Fibroblast of lung (primary cell): ENCODE measurements around the gene SSBP3. TPM values are rescaled to one million over a fixed set of nuclear protein-coding genes. Genes with fewer than 3 reads are reported as not detected.

Experiments used
- DNase-seq, 2 donors: peaks; one replicate each; pipeline versions ENCODE4 v3.0.0 to v3.0.0-alpha.2; 2010; ENCODE audit warnings: low read depth in 2 of 2
- H2AFZ ChIP-seq: 2 replicates; pipeline ENCODE4 v1.5.1; 2012; ENCODE audit warnings: low read length, control low read depth, inconsistent platforms
- H3K27ac ChIP-seq: 2 replicates; pipeline ENCODE4 v1.5.1; 2011; ENCODE audit warnings: low read length, control low read depth; ENCODE audit not compliant: insufficient read depth
- H3K27me3 ChIP-seq: 2 replicates; pipeline ENCODE4 v1.5.1; 2011; ENCODE audit warnings: mild to moderate bottlenecking, low read length; ENCODE audit not compliant: control insufficient read depth, insufficient read depth
- H3K36me3 ChIP-seq: 2 replicates; pipeline ENCODE4 v1.5.1; 2011; ENCODE audit warnings: low read length; ENCODE audit not compliant: control insufficient read depth, insufficient read depth
- H3K4me1 ChIP-seq: 2 replicates; pipeline ENCODE4 v1.5.1; 2011; ENCODE audit warnings: low read length; ENCODE audit not compliant: control insufficient read depth, insufficient read depth; ENCODE audit errors: extremely low read depth
- H3K4me2 ChIP-seq: 2 replicates; pipeline ENCODE4 v1.5.1; 2011; ENCODE audit warnings: low read length, control low read depth; ENCODE audit not compliant: insufficient read depth; ENCODE audit errors: extremely low read depth
- H3K4me3 ChIP-seq, 4 experiments: fragments of 200-600 bp in 1 of 4; sonication (generic) in 1 of 4; replicated peaks in 1 of 4; 2 replicates each; pipeline ENCODE4 v1.5.1; 2011 to 2016; ENCODE audit warnings: low read length in 4 of 4, low read depth in 3 of 4, mild to moderate bottlenecking in 3 of 4, control low read depth in 2 of 4, inconsistent platforms in 1 of 4, mixed read lengths in 1 of 4; ENCODE audit not compliant: insufficient read depth in 1 of 4; ENCODE audit errors: control extremely low read depth in 1 of 4
- H3K79me2 ChIP-seq: 2 replicates; pipeline ENCODE4 v1.5.1; 2012; ENCODE audit warnings: mild to moderate bottlenecking, low read length, inconsistent platforms; ENCODE audit not compliant: control insufficient read depth, insufficient read depth
- H3K9ac ChIP-seq: 2 replicates; pipeline ENCODE4 v1.5.1; 2011; ENCODE audit warnings: mild to moderate bottlenecking, low read length, control low read depth; ENCODE audit not compliant: insufficient read depth
- H3K9me3 ChIP-seq: 2 replicates; pipeline ENCODE4 v1.5.1; 2012; ENCODE audit warnings: low read depth, low read length; ENCODE audit not compliant: control insufficient read depth, insufficient read depth
- H4K20me1 ChIP-seq: 2 replicates; pipeline ENCODE4 v1.5.1; 2011; ENCODE audit warnings: low read length; ENCODE audit not compliant: control insufficient read depth, insufficient read depth; ENCODE audit errors: extremely low read depth
- EZH2 ChIP-seq: IDR thresholded peaks from 2 replicates; pipeline ENCODE4 v1.5.1; 2012; ENCODE audit warnings: low read length, control low read depth, mild to moderate bottlenecking; ENCODE audit errors: missing control alignments
- polyA plus RNA-seq, 2 donors: library from polyadenylated mRNA; depleted of rRNA in 1 of 2; stranded (reverse) in 1 of 2; unstranded in 1 of 2; fragments of >200 nt; gene quantifications; 2 replicates each; pipeline ENCODE4 v1.2.1, GENCODE V29; 2011 to 2012; ENCODE audit warnings: missing spikeins in 1 of 2
- total RNA-seq: library from RNA; depleted of rRNA; stranded (reverse); fragments of >200 nt; gene quantifications from 2 replicates; pipeline ENCODE4 v1.2.1, GENCODE V29; 2014
- TF ChIP-seq, protein P1 (sequence below), 2 donors: IDR thresholded peaks in 1 of 2; conservative IDR thresholded peaks in 1 of 2; 1 replicate in 1 of 2; 2 replicates in 1 of 2; pipeline ENCODE4 v1.5.1; 2011 to 2012; ENCODE audit warnings: low read length in 2 of 2, control low read depth in 1 of 2, inconsistent platforms in 1 of 2, low read depth in 1 of 2, mild to moderate bottlenecking in 1 of 2

SSBP3 gene
- total and polyA plus RNA-seq, 2 donors (not counting 1 experiment from before 2014, with no cell fraction given), result 9.4 to 26.4 TPM

DNA sequence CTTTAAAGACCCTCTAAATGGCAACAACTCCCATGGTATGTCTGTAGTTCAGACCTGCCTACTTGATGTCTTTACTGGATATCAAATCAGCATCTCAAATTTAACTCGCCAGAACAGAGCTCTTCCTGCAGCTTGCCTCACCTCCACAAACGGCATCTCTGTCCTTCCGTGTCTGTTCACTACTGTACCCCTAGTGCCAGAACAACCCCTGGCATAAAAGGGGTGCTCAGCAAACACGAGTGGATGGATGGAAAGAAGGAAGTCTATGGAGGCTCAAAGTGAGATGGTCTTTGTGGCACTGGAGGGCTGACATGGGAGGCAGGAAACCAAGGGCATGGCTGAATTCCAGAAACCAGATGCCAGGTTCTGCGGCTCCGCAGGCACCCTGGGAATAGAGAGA, 183.5 kb downstream of the SSBP3 start:
- H2AFZ ChIP-seq, result no peak overlapping the region
- H4K20me1 ChIP-seq, result no peaks in the 10 kb centered on the region
- no peak overlapping the region for H3K4me3 ChIP-seq
- no peaks in the 10 kb centered on the region for H3K9me3 ChIP-seq
- H3K27ac ChIP-seq, result no peak overlapping the region
- no peaks in the 10 kb centered on the region for H3K27me3 ChIP-seq
- H3K36me3 ChIP-seq, result peaks cover 6% of the 10 kb centered on the region
- no peak overlapping the region for H3K9ac ChIP-seq
- no peak for DNase-seq
- no peak overlapping the region for H3K4me2 ChIP-seq
- no peaks in the 10 kb centered on the region for H3K79me2 ChIP-seq
- H3K4me1 ChIP-seq, result peaks cover 29% of the 10 kb centered on the region
- TF ChIP-seq, protein P1, sequence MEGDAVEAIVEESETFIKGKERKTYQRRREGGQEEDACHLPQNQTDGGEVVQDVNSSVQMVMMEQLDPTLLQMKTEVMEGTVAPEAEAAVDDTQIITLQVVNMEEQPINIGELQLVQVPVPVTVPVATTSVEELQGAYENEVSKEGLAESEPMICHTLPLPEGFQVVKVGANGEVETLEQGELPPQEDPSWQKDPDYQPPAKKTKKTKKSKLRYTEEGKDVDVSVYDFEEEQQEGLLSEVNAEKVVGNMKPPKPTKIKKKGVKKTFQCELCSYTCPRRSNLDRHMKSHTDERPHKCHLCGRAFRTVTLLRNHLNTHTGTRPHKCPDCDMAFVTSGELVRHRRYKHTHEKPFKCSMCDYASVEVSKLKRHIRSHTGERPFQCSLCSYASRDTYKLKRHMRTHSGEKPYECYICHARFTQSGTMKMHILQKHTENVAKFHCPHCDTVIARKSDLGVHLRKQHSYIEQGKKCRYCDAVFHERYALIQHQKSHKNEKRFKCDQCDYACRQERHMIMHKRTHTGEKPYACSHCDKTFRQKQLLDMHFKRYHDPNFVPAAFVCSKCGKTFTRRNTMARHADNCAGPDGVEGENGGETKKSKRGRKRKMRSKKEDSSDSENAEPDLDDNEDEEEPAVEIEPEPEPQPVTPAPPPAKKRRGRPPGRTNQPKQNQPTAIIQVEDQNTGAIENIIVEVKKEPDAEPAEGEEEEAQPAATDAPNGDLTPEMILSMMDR (conservative IDR thresholded peaks at IDR 0.05 in 1 of 2, IDR thresholded peaks at IDR 0.05 in 1 of 2; ENCODE audit: low read depth in 1 of 2, low read length in 2 of 2), result no peak
- TF ChIP-seq EZH2, result no peak

DNA sequence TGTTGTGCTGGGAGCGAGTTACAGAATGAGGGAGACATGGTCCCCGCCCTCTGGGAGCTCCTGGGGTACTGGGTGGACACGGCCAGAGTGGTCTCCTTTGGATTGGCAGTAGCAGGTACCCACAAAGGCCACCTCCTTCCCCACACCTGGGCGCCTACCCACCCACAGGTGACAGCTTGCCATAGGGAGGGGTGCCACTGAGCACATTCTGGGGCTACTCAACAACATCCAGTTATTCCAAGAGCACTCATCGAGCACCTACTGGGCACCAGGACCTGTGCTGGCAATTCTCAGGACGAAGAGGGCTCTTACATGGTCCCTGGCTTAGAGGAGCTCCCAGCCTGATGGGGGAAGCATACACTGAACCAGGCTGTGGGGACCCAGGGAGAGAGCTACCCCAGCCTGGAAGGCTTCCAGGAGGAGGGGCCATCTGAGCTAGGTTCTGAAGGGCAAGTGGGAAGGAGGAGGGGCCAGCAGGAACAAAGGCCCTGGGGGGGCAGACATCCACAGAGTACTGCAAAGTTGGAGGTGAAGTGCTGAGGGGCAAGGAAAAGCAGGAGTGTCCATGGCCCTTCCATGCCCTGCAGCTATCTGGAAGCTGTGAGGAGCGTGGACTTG, 184.2 kb downstream of the SSBP3 start:
- Histone ChIP-seq H3K9ac (no peak overlapping the region), H3K36me3 (peaks cover 12% of the 10 kb centered on the region), H2AFZ (no peak overlapping the region), H3K27me3 (no peaks in the 10 kb centered on the region), H3K79me2 (no peaks in the 10 kb centered on the region), H3K4me3 (no peak overlapping the region), H3K9me3 (no peaks in the 10 kb centered on the region), H3K4me2 (no peak overlapping the region), H3K27ac (no peak overlapping the region), H3K4me1 (peaks cover 24% of the 10 kb centered on the region), H4K20me1 (no peaks in the 10 kb centered on the region)
- no peak for DNase-seq
- TF ChIP-seq EZH2, result no peak
- TF ChIP-seq, protein P1 (conservative IDR thresholded peaks at IDR 0.05 in 1 of 2, IDR thresholded peaks at IDR 0.05 in 1 of 2; ENCODE audit: low read depth in 1 of 2, low read length in 2 of 2), result no peak

DNA sequence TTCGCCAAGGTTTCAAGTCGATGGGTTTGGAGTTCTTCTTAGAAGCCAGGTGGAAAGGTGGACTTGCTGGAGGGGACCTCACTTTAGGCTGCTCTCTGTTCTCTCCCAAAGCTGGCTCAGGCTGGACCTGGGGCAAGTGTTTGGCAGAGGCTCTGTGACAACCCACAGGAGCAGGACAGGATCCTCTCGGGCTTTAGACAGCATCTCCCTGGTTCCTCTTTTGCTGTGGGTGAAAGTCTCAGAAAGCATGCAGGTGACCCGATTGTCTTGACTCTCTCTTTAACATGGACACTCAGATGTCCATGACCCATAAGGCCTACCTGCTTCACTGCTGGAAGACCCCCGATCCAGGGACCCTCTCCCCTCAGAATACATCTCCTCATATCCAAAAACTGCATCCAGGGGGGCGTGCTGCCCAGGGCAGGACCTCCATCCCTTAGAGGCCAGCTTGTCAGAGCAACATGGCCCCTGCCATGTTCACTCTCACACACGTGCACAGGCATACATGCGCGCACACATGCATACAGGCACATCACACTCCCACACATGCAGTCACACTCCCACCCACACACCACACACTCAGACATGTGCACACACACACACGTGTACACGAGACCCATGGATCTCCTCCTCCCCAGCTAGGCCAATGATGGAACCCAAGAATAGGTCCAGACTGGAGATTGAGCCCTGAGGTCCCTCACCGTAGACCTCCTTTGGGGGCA, 184.9 kb downstream of the SSBP3 start:
- Histone ChIP-seq H3K4me3 (no peak overlapping the region), H3K4me1 (peaks cover 24% of the 10 kb centered on the region), H3K27ac (peak overlapping the region; percentile 77), H3K27me3 (no peaks in the 10 kb centered on the region), H4K20me1 (no peaks in the 10 kb centered on the region), H3K9ac (no peak overlapping the region), H3K36me3 (peaks cover 16% of the 10 kb centered on the region), H2AFZ (no peak overlapping the region), H3K9me3 (no peaks in the 10 kb centered on the region), H3K79me2 (no peaks in the 10 kb centered on the region), H3K4me2 (no peak overlapping the region)
- TF ChIP-seq, protein P1 (conservative IDR thresholded peaks at IDR 0.05 in 1 of 2, IDR thresholded peaks at IDR 0.05 in 1 of 2; ENCODE audit: low read depth in 1 of 2, low read length in 2 of 2), result no peak
- no peak for TF ChIP-seq EZH2
- DNase-seq, result no peak
